ENCODE measurements around the gene IFNA14.
A peak's percentile ranks its signal among the peaks of the same experiment; 100 is the strongest.

Gene IFNA14

GRCh38 chr9:21267485-21268346 is 27.9 kb upstream of the IFNA14 start:
- H3K4me3 ChIP-seq (ENCODE audit: low read depth, low read length): no peak overlapping the region
- no peak for TF ChIP-seq CTCF (IDR thresholded peaks at IDR 0.05; ENCODE audit: low read depth, low read length)
- DNase-seq (ENCODE audit: low read depth, low spot score): no peak
- in situ Hi-C loops (cut with HindIII; ENCODE audit: low sequenced_read_pairs): no loop called here

DNA sequence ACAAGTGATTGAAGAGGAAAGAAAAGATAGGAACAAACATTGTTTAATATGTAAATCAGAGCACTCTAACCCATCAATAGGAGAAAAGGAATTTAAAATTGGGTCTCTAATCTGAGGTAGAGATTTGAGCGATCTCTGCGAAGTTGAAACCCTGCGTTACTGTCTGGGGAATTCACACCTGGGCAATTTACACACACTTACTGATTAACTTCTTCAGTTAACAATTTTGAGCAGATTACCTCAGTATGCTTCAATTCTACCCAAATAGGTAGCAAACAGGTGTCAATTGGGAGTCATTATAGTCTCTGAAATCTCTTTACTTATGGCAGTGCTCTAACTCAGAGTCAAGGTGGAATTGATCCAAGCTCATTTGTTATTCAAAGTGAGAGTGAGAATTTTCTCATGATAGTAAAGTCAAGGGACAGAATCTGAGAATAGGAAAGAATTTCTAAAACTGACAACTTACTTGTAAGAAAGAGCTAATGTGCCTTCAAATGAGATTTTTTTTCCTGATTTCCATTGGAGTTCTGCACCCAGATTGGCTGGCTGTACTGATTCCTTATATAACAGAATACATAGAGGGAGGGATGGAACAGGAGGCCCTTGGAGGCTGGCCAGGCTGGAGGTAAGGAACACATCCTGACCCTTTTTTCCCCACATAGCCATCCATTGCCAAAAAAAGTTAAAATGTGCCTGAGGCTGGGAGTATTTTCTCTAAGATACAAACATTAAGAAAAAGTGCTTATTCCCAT is 27.1 kb upstream of the IFNA14 start:
- TF ChIP-seq CTCF (IDR thresholded peaks at IDR 0.05; ENCODE audit: low read depth, low read length): no peak
- DNase-seq (ENCODE audit: low read depth, low spot score): no peak
- in situ Hi-C loops (cut with HindIII; ENCODE audit: low sequenced_read_pairs): no loop called here
- H3K4me3 ChIP-seq (ENCODE audit: low read depth, low read length): no peak overlapping the region

- TF ChIP-seq CTCF (IDR thresholded peaks at IDR 0.05; ENCODE audit: low read depth, low read length): no peak
- in situ Hi-C loops (cut with HindIII; ENCODE audit: low sequenced_read_pairs): no loop called here
- no peak for DNase-seq (ENCODE audit: low read depth, low spot score)
- H3K4me3 ChIP-seq (ENCODE audit: low read depth, low read length): no peak overlapping the region
These were observed 25.8 kb upstream of the IFNA14 start for GRCh38 chr9:21265421-21266189.

GRCh38 chr9:21255538-21256212 is 15.9 kb upstream of the IFNA14 start:
- in situ Hi-C loops (cut with HindIII; ENCODE audit: low sequenced_read_pairs): no loop called here
- no peak for TF ChIP-seq CTCF (IDR thresholded peaks at IDR 0.05; ENCODE audit: low read depth, low read length)
- no peak for DNase-seq (ENCODE audit: low read depth, low spot score)
- no peak overlapping the region for H3K4me3 ChIP-seq (ENCODE audit: low read depth, low read length)

GRCh38 chr9:21252721-21253547 is 13.1 kb upstream of the IFNA14 start:
- TF ChIP-seq CTCF (IDR thresholded peaks at IDR 0.05; ENCODE audit: low read depth, low read length): peak; percentile 47
- H3K4me3 ChIP-seq (ENCODE audit: low read depth, low read length): no peak overlapping the region
- peak; percentile 29 for DNase-seq (ENCODE audit: low read depth, low spot score)
- in situ Hi-C loops (cut with HindIII; ENCODE audit: low sequenced_read_pairs): no loop called here
